RWPE1 (cell line): ENCODE data around the gene NUBPL.

ENCODE experiments used
- CTCF ChIA-PET: fragments of 350-600 bp; sonication (Branson Sonifier 250); formaldehyde crosslinking; extraction: SDS; loops from one replicate; lab custom pipeline; 2021; lab: Yijun Ruan, JAX
- POLR2A ChIA-PET: fragments of 400-600 bp; formaldehyde crosslinking; extraction: SDS; loops from one replicate; lab custom pipeline; 2020; ENCODE audit warnings: antibody characterized with exemption; ENCODE audit not compliant: low non-redundant PET; lab: Yijun Ruan, JAX
- DNase-seq: peaks from one replicate; pipeline ENCODE4 v3.0.0; 2012; ENCODE audit warnings: low spot score
- H3K27ac ChIP-seq: fragments of 450-650 bp; 2 replicates; pipeline ENCODE4 v1.5.1; 2017
- TF ChIP-seq, protein P1 (sequence below): fragments of 450-650 bp; conservative IDR thresholded peaks from 2 replicates; pipeline ENCODE4 v1.5.1; 2017; ENCODE audit warnings: low read depth, mild to moderate bottlenecking

Gene NUBPL, protein sequence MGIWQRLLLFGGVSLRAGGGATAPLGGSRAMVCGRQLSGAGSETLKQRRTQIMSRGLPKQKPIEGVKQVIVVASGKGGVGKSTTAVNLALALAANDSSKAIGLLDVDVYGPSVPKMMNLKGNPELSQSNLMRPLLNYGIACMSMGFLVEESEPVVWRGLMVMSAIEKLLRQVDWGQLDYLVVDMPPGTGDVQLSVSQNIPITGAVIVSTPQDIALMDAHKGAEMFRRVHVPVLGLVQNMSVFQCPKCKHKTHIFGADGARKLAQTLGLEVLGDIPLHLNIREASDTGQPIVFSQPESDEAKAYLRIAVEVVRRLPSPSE

DNA sequence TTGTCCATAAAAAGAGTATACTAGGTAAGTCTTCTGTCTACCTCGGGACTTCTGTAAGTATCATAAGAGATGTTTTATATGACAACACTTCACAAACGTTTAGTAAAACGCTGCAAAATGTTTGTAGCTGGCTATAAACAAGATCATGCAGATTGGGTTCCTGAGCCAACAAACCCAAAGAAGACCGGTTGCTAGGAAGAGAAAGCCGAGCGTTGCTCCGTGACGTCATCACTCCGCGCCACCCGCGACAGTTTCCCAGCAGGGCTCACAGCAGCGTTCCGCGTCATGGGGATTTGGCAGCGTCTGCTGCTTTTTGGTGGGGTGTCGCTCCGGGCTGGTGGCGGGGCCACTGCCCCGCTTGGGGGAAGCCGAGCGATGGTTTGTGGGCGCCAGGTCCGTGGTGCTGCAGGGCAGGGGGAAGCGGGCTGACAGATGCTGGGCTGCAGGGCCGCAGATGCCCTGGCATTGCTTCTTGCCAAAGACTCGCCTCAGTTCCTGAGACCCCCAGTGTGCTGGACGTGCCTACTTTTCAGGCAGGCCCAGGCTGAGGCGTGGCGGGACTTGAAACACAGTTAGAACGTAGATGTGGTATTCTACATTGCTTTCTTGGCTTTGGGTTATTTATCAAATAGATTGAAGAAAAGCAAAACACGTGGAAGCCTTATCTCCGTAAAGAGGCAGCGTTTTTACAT is at the start of gene NUBPL:
Gene NUBPL (plus strand): TSS at position 250 of the 692 bp plus-strand sequence. CDS start 36 bp downstream, at position 286.
- H3K27ac ChIP-seq = peak within 1 kb of the TSS; percentile 73
- ChIA-PET POLR2A (no interaction called here), CTCF (interaction anchor here (0.6 kb wide), 1 partner anchor 28 kb away, joined by 7 read pairs; no protein-coding TSS in a partner anchor)
- TF ChIP-seq, protein P1, sequence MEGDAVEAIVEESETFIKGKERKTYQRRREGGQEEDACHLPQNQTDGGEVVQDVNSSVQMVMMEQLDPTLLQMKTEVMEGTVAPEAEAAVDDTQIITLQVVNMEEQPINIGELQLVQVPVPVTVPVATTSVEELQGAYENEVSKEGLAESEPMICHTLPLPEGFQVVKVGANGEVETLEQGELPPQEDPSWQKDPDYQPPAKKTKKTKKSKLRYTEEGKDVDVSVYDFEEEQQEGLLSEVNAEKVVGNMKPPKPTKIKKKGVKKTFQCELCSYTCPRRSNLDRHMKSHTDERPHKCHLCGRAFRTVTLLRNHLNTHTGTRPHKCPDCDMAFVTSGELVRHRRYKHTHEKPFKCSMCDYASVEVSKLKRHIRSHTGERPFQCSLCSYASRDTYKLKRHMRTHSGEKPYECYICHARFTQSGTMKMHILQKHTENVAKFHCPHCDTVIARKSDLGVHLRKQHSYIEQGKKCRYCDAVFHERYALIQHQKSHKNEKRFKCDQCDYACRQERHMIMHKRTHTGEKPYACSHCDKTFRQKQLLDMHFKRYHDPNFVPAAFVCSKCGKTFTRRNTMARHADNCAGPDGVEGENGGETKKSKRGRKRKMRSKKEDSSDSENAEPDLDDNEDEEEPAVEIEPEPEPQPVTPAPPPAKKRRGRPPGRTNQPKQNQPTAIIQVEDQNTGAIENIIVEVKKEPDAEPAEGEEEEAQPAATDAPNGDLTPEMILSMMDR = no peak
- peak; percentile 89 for DNase-seq

DNA sequence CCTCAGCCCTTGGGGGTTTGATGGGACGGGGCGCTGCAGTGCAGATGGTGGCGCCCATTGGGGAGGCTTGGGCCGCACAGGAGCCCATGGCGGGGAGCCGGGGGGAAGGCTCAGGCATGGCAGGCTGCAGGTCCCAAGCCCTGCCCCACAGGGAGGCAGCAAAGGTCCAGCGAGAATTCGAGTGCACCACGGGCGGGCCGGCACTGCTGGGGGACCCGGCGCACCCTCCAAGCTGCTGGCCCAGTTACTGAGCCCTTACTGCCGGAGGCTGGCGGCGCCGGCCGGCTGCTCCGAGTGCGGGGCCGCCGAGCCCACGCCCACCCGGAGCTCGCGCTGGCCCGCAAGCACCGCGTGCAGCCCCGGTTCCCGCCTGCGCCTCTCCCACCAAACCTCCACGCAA is 34.1 kb upstream of the NUBPL start:
- TF ChIP-seq, protein P1 = no peak
- no peak for DNase-seq
- H3K27ac ChIP-seq = no peak overlapping the region
- ChIA-PET CTCF (interaction anchor here (0.9 kb wide), 1 partner anchor 8 kb away, joined by 5 read pairs; no protein-coding TSS in a partner anchor), POLR2A (no interaction called here)

DNA sequence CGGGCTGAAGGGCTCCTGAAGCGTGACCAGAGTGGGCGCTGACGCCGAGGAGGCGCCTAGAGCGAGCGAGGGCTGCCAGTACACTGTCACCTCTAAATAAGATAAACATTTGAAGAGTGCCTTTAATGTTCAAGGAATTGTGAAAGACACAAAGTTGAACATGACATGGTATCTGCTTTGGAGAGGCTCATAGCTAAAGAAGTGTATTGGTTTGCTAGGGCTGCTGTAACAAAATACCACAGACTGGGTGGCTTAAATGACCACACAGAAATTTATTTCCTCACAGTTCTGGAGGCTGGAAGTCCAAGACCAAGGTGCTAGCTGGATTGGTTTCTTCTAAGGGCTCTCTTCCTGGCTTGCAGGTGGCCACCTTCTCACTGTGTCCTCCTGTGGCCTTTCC is 33.7 kb upstream of the NUBPL start:
- ChIA-PET CTCF (interaction anchor here (0.9 kb wide), 1 partner anchor 8 kb away, joined by 5 read pairs; no protein-coding TSS in a partner anchor), POLR2A (no interaction called here)
- no peak overlapping the region for H3K27ac ChIP-seq
- TF ChIP-seq, protein P1 = no peak
- no peak for DNase-seq

DNA sequence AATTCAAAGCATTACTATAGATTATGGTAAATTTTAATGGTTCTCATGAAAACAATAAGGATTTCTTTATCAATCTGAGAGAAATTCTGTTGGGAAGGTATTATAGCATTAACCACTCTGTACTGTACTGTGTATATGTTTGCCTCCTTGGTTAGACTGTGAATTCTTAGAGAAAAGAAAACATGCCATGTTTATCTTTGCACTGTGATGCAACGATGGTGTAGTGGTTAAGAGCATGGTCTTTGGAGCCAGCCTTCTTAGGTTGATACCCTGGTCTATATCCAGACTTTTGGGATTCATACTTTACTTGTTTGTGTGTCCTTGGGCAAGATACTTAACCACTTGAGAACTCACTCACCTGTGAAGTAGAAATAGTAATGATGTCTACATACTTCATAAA is 32.2 kb upstream of the NUBPL start:
- TF ChIP-seq, protein P1 = no peak
- no peak for DNase-seq
- H3K27ac ChIP-seq = no peak overlapping the region
- CTCF ChIA-PET = no interaction called here
- POLR2A ChIA-PET = no interaction called here

DNA sequence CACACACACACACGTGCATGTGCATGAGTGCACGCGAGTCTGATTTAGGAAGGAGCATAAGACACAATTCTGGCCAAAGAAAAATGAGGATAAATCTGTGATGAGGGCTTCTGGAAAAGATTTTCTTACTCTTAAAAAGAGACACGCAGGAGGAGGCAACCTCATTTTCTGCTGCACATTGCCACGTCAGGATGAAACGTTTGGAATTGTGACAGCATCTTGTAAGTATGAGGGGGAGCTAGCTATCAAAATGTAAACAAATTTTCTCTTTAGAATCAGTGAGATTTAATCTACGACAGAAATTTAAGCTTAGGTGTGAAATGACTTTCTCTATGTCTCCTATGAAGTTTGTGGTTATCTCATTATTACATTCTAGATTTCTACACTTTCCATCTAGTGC is 31.1 kb upstream of the NUBPL start:
- TF ChIP-seq, protein P1 = no peak
- POLR2A ChIA-PET = no interaction called here
- DNase-seq = no peak
- CTCF ChIA-PET = no interaction called here
- H3K27ac ChIP-seq = no peak overlapping the region

DNA sequence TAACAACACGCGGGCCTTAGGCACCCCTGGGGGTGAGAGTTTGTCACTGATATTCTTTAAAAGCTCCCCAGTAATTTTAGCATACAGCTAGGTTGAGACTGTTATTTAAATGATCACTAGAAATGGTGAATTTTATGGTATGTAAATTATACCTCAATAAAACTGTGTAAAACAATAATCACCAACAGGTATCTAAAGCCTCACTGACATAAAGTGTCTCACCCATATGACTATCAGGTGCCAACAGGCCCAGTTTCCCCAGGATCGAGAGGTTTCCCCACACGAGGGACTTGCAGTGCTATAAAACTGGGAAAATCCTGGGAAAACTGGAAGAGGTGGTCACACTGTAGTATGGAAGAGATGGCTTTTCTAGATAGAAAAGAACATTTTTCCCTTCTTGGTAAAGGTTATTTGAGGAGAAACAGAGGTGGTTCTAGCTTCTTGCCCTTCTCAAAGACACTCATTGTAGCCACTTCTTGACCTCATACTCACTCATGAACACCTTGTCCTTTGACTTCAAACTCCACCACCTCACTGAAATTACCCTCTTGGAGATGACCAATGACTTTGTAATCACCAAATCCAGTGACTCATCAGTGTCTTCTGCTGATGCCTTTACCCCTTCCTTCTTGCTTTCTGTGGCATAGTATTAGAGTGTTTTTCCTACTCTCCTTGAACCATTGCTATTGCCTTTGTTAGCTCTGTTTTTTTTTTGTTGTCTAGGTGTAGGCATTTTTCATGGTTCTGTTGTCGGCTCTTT is 24.8 kb upstream of the NUBPL start:
- CTCF ChIA-PET = interaction anchor here (0.6 to 0.7 kb wide), 2 partner anchors 31 to 198 kb away, joined by 3 to 4 read pairs; no protein-coding TSS in a partner anchor
- TF ChIP-seq, protein P1 = no peak
- H3K27ac ChIP-seq = no peak overlapping the region
- DNase-seq = no peak
- POLR2A ChIA-PET = no interaction called here
